HEK293 (cell line): Measurements from ENCODE around the gene PPIE.
"Not testable (repeated sequence)": the region's sequence is repeated elsewhere in the genome, so short reads cannot be mapped to it uniquely, and the experiment has no call there.

ENCODE experiments used
- CTCF ChIP-seq: fragments of 450-650 bp; formaldehyde crosslinking; IDR thresholded peaks from 2 replicates; pipeline ENCODE4 v1.5.1; 2016; ENCODE audit warnings: missing biosample characterization, missing genetic modification characterization
- ZBTB6 ChIP-seq: fragments of 450-650 bp; formaldehyde crosslinking; IDR thresholded peaks from 2 replicates; pipeline ENCODE4 v1.5.1; 2017; ENCODE audit warnings: missing biosample characterization, missing genetic modification characterization
- ZNF140 ChIP-seq: fragments of 450-650 bp; formaldehyde crosslinking; IDR thresholded peaks from 2 replicates; pipeline ENCODE4 v1.5.1; 2016; ENCODE audit warnings: missing biosample characterization, missing genetic modification characterization

- not testable (repeated sequence) for TF ChIP-seq ZNF140 (tag by site-specific recombination); CTCF (tag by site-specific recombination); ZBTB6
Measured at GRCh38 chr1:39769502-39769901, 30.8 kb downstream of the PPIE start.
